Smooth muscle cell (in vitro differentiated cells): Measurements from ENCODE around the gene DNASE1L1. TPM values are rescaled to one million over a fixed set of nuclear protein-coding genes. Genes with fewer than 3 reads are reported as not detected.
A peak's percentile ranks its signal among the peaks of the same experiment; 100 is the strongest.

ENCODE experiments used
- DNase-seq: peaks from one replicate; lab custom pipeline; 2025; ENCODE audit not compliant: unreplicated experiment; lab: John Stamatoyannopoulos, UW
- H2AFZ ChIP-seq: fragments of 200-600 bp; sonication (generic); 2 replicates; pipeline ENCODE4 v1.6.0; 2016; ENCODE audit warnings: antibody characterized with exemption, low read depth, mild to moderate bottlenecking
- H3F3A ChIP-seq: fragments of 200-600 bp; sonication (generic); 2 replicates; pipeline ENCODE4 v1.6.0; 2017; ENCODE audit warnings: antibody characterized with exemption, low read depth
- H3K27ac ChIP-seq: fragments of 200-600 bp; sonication (generic); 2 replicates; pipeline ENCODE4 v1.5.1; 2016; ENCODE audit warnings: low read depth, mild to moderate bottlenecking
- H3K27me3 ChIP-seq: fragments of 200-600 bp; sonication (generic); 2 replicates; pipeline ENCODE4 v1.6.1; 2016; ENCODE audit warnings: low read depth, mild to moderate bottlenecking
- H3K36me3 ChIP-seq: fragments of 200-600 bp; sonication (generic); 2 replicates; pipeline ENCODE4 v1.5.1; 2016; ENCODE audit warnings: low read depth
- H3K4me1 ChIP-seq: fragments of 200-600 bp; sonication (generic); 2 replicates; pipeline ENCODE4 v1.5.1; 2016; ENCODE audit warnings: low read depth
- H3K4me2 ChIP-seq: fragments of 200-600 bp; sonication (generic); 2 replicates; pipeline ENCODE4 v1.6.0; 2016; ENCODE audit warnings: mild to moderate bottlenecking
- H3K4me3 ChIP-seq: fragments of 200-600 bp; sonication (generic); 2 replicates; pipeline ENCODE4 v1.5.1; 2016; ENCODE audit warnings: mild to moderate bottlenecking
- H3K79me2 ChIP-seq: fragments of 200-600 bp; sonication (generic); 2 replicates; pipeline ENCODE4 v1.6.0; 2016; ENCODE audit warnings: low read depth, mild to moderate bottlenecking
- H3K9ac ChIP-seq: fragments of 200-600 bp; sonication (generic); 2 replicates; pipeline ENCODE4 v1.6.0; 2016; ENCODE audit warnings: low read depth
- H3K9me3 ChIP-seq: fragments of 200-600 bp; sonication (generic); replicated peaks from 2 replicates; pipeline ENCODE4 v1.5.1; 2016; ENCODE audit warnings: low read depth
- H4K20me1 ChIP-seq: fragments of 200-600 bp; sonication (generic); 2 replicates; pipeline ENCODE4 v1.6.0; 2016; ENCODE audit warnings: low read depth
- WGBS: methylation state at CpG from one replicate; pipeline ENCODE4 v1.1.7; 2016; ENCODE audit warnings: low lambda C conversion rate; 5-methylcytosine and 5-hydroxymethylcytosine counted together
- polyA plus RNA-seq: library from polyadenylated mRNA; unstranded; fragments of >200 nt; fragmentation: Nextera tagmentation; extraction: Ambion mirVana; gene quantifications from 2 replicates; pipeline ENCODE4 v1.2.1, GENCODE V29; 2016
- total RNA-seq: library from RNA; depleted of rRNA; stranded (reverse); fragments of >200 nt; gene quantifications from 2 replicates; pipeline ENCODE4 v1.2.3, GENCODE V29; 2014
- TF ChIP-seq, protein P1 (sequence below): fragments of 200-600 bp; sonication (generic); IDR thresholded peaks from 2 replicates; pipeline ENCODE4 v1.5.1; 2017; ENCODE audit warnings: borderline replicate concordance, mild to moderate bottlenecking, antibody characterized with exemption; ENCODE audit not compliant: insufficient read depth, poor library complexity, severe bottlenecking

The DNASE1L1 gene
- total and polyA plus RNA-seq, 2 experiments from 2014 or later: 30.0 to 40.4 TPM

DNA sequence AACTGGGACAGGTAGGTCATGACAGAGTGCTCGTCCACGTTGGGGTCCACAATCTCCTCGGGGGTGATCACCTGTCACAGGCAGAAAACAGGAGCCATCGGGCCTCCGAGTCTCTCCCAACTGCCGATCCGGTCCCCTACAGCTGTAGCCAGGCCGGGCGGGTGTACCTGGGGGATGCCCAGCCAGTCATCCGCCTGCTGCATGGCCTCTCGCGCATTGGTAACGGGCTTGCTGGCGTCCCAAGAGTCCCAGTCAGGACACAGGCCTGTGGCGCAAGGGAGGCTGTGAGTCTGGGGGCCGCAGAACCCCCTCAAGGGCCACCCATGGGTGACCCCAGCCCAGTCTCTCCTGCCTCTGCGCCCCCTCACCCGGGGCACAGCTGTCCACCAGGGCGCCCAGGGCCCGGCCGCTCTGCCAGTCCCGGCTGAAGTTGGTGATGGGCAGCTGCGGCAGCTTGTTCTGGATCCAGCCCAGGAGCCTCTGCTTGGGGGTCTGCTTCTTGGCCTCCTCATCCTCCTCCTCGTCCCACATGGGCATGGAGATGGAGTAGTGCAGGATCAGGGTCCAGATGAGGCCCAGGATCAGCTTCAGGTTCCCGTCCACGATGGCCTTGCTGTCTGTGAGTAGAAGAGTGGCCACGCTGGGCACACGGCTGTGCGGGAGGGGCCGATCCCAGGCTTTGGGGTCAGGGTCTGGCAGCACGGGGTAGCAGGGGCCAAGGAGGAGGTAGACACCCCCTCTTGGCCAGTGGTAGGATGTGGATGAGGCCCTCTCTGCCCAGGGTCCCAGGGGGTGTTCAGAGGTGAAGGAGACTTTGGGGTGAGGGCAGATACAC, 41.4 kb downstream of the DNASE1L1 start:
- Histone ChIP-seq H3K4me3 (no peak overlapping the region), H3K79me2 (peaks cover 68% of the 10 kb centered on the region)

DNA sequence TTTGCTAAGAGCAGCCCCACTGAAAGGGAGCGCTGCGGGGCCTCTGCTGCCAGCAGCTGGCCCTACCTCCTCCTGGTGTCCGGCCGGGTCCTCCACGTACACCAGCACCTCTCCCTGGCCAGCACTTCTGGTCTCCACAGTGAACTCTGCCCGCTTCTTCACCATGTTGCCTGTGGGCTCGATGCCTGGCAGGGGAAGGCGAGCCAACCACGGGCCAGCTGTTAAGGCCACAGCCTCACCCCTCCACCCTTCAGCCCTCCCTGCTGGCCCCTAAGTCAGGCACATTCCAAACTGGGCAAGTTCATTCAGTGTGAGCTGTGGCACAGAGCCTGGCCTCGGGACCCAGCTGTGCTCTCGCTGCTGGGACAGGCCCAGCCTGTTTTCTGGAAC, 42.4 kb downstream of the DNASE1L1 start:
- no peak for DNase-seq
- 92% methylated on average over 11 of the region's 11 CpGs for WGBS

More for the DNA sequence above, 41.4 kb downstream of the DNASE1L1 start:
- Histone ChIP-seq H3K9ac (peak overlapping the region; percentile 94), H2AFZ (no peak overlapping the region), H3F3A (peaks cover 6% of the 10 kb centered on the region), H3K4me1 (no peaks in the 10 kb centered on the region), H3K27ac (peak overlapping the region; percentile 99), H3K36me3 (no peaks in the 10 kb centered on the region), H3K27me3 (no peaks in the 10 kb centered on the region), H4K20me1 (peaks cover 76% of the 10 kb centered on the region), H3K9me3 (no peaks in the 10 kb centered on the region), H3K4me2 (peak overlapping the region; percentile 80)
- 91% methylated on average over 29 of the region's 31 CpGs for WGBS
- no peak for DNase-seq
- TF ChIP-seq, protein P1, sequence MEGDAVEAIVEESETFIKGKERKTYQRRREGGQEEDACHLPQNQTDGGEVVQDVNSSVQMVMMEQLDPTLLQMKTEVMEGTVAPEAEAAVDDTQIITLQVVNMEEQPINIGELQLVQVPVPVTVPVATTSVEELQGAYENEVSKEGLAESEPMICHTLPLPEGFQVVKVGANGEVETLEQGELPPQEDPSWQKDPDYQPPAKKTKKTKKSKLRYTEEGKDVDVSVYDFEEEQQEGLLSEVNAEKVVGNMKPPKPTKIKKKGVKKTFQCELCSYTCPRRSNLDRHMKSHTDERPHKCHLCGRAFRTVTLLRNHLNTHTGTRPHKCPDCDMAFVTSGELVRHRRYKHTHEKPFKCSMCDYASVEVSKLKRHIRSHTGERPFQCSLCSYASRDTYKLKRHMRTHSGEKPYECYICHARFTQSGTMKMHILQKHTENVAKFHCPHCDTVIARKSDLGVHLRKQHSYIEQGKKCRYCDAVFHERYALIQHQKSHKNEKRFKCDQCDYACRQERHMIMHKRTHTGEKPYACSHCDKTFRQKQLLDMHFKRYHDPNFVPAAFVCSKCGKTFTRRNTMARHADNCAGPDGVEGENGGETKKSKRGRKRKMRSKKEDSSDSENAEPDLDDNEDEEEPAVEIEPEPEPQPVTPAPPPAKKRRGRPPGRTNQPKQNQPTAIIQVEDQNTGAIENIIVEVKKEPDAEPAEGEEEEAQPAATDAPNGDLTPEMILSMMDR: no peak

DNA sequence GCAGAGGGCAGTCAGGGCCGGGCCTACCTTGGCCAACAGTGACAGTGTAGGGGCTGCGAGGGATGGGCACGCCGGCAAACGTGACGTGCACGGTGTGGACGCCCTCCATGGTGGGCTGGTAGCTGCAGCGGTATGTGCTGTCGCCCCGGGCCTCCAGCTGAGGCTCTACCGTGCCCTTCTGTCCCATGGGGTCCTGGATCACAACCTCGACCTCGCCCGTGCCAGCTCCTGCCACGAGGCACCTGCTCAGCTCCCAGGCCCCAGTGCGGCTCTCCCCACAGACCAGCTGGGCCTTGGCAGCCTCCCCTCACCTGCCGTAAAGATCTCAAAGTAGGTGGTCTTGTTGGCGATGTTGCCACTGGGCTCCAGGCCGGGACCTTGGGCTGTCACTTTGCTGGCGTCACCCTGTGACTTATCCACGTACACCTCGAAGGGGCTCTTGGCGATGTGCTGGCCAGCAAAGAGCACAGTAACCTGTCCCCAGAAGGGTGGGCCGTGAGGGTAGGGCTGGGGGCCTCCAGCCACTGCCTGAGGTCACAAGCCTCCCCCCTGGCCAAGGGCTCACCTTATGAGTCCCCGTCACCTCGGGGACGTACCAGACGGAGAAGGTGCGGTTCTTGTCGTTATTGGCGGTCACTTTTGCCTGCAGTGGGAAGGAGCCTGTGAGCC, 42.9 kb downstream of the DNASE1L1 start:
- Histone ChIP-seq H3K4me1 (no peaks in the 10 kb centered on the region), H3K9ac (no peak overlapping the region), H3K4me2 (no peak overlapping the region), H3K79me2 (peaks cover 58% of the 10 kb centered on the region), H3K4me3 (no peak overlapping the region), H3K9me3 (no peaks in the 10 kb centered on the region), H3K27me3 (no peaks in the 10 kb centered on the region), H2AFZ (no peak overlapping the region), H4K20me1 (peaks cover 92% of the 10 kb centered on the region), H3F3A (peaks cover 6% of the 10 kb centered on the region), H3K27ac (no peak overlapping the region), H3K36me3 (no peaks in the 10 kb centered on the region)
- TF ChIP-seq, protein P1: no peak
- 92% methylated on average over 24 of the region's 32 CpGs for whole genome bisulfite sequencing
- no peak for DNase-seq

More for the DNA sequence above, 42.4 kb downstream of the DNASE1L1 start:
- Histone ChIP-seq H3K79me2 (peaks cover 58% of the 10 kb centered on the region), H3K9ac (no peak overlapping the region), H3K27me3 (no peaks in the 10 kb centered on the region), H4K20me1 (peaks cover 86% of the 10 kb centered on the region), H3K4me2 (peak overlapping the region; percentile 31), H3K36me3 (no peaks in the 10 kb centered on the region), H2AFZ (no peak overlapping the region), H3K9me3 (no peaks in the 10 kb centered on the region), H3K27ac (peak overlapping the region; percentile 99), H3F3A (peaks cover 6% of the 10 kb centered on the region), H3K4me3 (no peak overlapping the region), H3K4me1 (no peaks in the 10 kb centered on the region)
- TF ChIP-seq, protein P1: no peak
